HT-29 (cell line): Measurements from ENCODE around the gene ODAD4. TPM values are rescaled to one million over a fixed set of nuclear protein-coding genes. Genes with fewer than 3 reads are reported as not detected.

Experiments used
- DNase-seq: peaks from one replicate; pipeline ENCODE4 v3.0.0-alpha.2; 2015; ENCODE audit warnings: low spot score
- total RNA-seq: library from RNA; depleted of rRNA; stranded (reverse); fragments of >200 nt; shearing (Covaris generic); gene quantifications from 2 replicates; pipeline ENCODE4 v1.2.3, GENCODE V29; 2014

ODAD4 gene
- total RNA-seq, 1 experiment from 2014 or later: 0.64 TPM

- no peak for DNase-seq
Observed at GRCh38 chr17:41939693-41940090, 9.3 kb downstream of the ODAD4 start.

DNA sequence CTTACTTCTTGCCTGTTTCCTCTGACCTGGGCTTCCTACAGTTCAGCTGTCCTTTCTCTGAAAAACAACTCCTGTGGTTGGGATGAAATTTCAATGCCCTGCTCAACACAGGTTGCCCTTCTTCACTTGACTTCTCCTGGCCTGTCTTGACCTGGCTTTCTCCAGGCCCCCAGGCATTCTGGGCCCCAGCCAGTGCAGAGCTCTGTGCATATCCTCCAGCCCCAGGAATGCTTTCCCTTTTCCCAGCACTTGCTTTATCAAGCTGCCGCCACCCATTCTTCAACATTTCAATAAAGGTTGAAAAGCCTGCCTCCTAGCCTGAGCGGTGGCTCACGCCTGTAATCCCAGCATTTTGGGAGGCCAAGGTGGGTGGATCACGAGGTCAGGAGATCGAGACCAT is 10.8 kb downstream of the ODAD4 start:
- DNase-seq: no peak

DNA sequence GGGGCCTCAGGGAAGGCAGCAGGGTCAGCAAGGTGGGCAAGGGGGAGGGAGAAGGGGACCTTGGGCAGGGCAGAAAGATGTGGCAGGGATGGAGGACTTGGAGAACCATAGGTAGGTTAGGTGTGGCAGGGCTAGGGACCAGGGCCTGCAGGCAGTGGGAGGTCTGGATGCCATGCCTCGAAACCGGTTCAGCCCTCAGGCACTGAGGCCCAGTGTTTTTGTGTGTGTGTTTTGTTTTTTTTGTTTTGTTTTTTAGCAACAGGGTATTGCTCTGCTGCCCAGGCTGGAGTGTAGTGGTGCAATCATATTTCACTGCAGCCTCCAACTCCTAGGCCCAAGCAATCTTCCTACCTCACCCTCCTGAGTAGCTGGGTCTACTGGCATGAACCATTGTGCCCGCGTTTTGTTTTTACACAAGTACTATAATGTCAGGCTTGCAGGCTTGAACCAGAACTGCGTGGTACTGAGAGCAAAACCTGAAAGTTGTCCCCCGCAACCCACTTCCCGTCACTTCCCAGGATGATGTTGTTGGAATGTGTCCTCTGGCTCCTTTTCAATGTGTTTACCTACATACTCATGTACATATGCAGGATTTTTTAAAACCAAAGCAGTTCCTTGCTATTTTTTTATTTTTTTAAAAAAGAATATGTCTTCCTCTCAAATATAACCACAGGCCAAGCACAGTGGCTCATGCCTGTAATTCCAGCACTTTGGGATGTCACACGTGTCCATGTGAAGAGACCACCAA is 12.4 kb downstream of the ODAD4 start:
- no peak for DNase-seq

DNA sequence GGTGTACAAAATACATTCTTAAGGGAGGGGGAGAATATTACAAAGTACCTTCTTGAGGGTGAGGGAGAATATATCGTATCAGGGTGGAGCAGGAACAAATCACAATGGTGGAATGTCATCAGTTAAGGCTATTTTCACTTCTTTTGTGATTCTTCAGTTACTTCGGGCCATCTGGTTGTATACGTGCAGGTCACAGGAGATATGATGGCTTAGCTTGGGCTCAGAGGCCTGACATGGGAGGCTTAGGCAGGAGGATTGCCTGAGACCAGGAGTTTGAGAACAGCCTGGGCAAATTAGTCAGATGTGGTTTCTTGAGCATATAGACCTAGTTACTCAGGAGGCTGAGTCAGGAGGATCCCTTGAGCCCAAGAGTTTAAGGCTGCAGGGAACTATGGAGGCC is 13.1 kb downstream of the ODAD4 start:
- no peak for DNase-seq

DNA sequence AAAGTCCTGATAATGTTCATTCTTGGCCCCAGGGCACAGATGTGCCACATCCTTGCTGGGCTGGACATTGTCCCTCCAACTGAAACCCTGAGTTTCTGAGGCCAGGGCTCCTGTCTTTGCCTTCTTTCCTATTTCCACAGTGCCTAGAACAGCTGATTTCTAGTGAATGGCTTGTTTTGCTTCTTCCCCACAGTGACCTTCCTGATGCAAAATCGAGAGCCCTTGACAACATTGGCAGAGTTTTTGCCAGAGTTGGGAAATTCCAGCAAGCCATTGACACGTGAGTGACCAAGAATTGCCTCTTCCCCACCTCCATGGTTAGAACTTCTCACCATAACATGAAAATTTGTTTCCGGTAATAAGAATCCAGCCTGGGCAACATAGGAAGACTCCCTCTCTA is 14.5 kb downstream of the ODAD4 start:
- no peak for DNase-seq

GRCh38 chr17:41948762-41949460 is 18.5 kb downstream of the ODAD4 start:
- no peak for DNase-seq

GRCh38 chr17:41956522-41956921 is 26.1 kb downstream of the ODAD4 start:
- DNase-seq: no peak

DNA sequence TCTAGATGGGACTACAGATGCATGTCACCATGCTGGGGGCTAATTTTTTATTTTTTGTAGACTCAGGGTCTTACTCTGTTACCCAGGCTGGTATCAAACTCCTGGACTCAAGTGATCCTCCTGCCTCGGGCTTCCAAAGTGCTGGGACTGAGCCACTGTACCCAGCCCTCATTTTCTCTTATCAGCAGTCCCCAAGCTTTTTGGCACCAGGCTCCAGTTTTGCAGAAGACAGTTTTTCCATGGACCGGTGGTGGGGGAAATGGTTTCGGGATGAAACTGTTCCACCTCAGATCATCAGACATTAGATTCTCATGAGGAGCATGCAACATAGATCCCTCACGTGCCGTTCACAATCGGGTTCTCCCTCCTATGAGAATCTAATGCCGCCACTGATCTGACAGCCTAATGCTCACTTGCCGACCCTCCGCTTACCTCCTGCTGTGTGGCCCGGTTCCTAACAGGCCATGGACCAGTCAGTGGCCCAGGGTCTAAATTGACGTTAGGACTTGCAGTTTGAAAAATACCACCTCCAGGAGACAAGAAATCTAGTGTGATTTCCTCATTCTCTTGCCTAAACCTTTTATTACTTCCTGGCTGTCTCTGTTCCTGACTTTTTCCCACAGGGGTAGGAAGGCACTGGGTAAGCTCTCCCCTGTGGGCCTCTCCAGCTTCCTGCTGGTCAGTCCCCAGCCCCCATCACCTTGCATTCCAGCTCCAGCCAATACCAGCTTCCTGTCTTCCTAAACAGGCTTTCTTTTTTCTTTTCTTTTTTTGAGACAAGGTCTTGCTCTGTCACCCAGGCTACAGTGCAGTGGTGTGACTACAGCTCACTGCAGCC is 26.8 kb downstream of the ODAD4 start:
- DNase-seq: no peak

- DNase-seq: no peak
Observed at GRCh38 chr17:41957869-41958439, 27.5 kb downstream of the ODAD4 start.

DNA sequence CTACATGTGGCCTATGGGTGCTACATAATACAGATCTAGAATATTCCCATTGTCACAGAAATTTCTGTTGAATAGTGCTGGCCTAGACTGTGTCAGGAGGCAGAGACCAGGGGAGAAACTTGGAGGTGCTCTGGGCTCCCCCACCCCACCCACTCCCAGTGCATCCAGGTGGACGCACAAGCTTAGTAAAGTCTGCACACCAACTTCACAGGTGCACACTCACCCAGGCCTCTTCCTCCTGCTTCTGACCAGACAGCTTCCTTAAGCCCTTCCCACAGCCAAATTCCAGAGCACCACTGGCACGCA is 28.6 kb downstream of the ODAD4 start:
- DNase-seq: no peak

DNA sequence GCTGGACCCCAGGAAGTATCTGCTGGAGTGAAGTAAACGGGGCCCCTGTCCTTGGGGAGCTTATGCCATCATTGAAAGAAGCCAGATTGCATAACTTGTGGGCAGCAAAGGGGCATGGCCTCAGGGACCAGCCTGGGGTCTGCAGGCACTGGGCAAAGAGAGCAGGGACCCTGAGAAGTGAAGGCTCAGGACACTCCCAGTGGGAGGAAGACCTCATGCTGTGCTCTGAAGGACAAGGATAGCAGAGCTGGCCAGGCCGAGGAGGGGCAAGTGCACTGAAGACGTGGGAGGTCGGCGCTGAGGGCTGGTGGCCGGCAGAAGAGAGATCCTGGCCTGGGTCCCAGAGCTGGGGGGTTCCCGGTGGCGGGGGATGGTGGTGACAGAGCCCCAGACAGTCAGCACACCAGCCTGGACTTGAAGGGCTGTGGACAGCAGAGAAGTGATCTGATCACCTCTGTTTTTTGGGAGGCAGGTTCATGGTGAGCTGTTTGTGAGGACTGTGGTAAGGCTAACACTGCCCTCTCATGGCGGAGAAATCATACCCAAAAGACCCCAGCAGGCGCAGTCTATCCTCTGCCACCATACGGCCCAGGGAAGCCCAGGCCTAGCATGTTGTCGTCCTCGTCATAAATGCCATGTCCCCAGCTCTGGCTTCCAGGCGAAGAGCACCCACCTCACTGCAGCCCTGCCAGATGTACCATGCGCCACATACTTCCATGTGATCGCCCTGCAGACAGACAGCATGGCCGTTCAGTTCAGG is 29.1 kb downstream of the ODAD4 start:
- DNase-seq: peak; percentile 65

DNA sequence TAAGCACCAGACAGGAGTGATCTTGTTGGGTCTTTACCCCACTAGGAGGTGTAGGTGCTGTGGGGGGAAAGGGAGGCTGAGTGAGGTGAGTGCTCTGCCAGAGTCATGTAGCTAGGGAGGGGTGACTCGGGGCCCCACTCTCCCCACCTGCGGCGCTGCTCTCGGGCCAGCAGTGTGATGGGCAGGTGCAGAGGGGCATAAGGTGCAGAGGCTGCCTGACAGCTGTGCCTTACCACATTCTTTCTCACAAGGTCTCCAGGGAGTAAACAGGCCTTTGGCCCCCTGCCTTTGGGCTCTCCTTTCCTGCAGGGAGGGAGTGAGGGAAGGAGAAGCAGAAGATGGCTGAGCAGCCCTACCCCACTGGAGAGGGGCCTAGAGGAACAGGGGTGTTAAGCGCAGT is 31.7 kb downstream of the ODAD4 start:
- no peak for DNase-seq

DNA sequence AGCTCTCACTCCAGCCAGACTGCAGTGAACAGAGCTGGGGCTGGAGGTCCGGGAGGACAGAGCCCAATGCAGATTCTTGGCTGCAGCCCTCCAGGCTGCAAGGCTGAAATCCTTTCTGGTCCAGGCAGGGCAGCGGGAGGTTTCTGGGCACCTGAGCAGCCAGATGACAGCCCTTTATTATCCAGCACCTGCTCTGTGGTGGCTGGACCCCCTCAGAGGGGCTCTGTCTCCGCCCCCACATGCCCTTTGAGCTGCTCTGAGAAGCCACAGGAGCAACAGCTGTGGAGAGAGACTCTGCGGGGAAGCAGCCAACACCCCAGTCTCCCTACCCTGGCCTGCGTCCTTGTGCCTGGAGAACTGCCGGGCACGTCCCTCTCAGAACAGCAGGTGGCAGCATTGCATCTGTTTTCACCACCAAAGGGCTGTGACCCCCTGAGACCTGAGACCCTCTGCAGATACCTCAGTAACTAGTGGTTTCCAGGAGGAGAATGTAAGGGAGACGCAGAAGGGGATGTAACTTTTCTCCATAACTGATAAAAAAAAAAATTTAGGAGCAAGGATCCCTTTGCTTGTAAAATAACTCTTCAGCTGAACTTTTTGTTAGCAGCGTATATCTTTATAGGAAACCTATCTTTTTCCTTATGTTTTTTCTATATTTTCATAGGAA is 32.5 kb downstream of the ODAD4 start:
- DNase-seq: peak; percentile 64

DNA sequence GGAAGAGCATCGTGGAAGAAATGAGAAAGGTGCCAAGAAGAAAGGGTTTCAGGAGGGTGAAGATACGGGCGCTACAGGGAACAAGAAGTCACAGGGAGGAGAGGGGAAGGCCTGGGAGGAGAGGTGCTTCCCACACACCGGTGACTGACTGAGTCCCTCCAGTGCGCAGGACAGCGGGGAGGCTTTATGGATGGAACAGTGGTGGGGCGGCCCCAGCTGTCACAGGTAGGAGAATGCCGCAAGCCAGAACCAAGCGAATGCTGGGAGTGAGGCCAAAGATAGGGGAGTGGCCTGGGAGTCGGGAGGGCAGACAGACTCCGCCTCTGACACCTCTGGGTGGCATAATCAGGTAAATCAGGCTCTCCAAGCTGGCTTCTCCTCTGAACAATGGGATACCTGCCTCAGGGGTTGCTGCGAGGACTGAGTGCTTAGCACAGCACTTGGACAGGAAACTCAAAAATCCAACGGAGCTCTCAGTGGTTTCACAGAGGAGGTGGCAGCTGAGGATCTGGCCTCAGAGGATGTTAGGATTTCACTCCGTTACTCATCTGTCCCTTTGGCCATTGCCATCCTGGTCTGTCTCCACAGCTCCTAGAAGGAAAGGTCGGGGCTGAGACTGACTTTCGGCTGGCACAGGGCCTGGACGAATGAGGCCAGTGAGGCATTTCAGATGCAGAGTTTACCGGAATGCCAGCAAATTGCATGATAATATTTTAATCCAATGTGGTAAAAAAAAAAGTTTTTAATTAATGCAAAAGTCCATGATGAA is 35.5 kb downstream of the ODAD4 start:
- peak; percentile 94 for DNase-seq

DNA sequence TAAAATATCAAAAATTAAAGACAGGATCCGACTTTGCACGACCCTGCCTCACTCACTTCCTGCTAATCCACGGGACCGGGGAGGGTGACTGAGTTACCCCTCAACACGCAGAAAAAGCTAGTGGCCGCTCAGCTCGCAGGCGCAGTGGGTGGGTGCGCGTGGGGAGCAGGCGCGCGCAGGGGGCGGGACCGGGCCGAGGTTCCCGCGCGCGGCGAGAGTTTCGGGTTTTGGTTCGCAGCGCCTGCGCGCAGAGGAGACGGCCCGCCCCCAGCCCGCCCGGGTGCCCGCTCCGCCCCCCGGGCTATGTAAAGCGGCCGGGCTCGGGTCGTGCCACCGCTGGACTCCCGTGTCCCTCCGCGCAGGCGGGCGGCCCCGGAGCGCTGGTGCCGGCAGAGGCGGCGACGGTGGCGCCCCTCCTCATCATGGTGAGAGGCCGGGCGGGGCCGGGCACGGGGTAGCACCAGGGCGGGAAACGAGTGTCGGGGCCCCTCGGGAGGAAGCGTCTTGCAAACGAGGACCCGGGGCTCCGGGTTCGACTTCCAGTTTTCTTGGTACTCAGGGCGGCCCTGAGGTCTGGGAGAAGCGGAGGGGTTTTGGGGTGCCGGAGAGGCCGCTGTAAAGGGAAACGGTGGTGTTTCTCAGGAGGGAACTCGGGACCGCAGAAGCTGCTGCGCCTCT is 36.2 kb downstream of the ODAD4 start, which contains the start of gene CNP:
CNP (plus strand) TSS at position 333 of the 678 bp plus-strand sequence; CDS start at position 423, 90 bp downstream.
- DNase-seq: peak; percentile 88

- peak; percentile 25 for DNase-seq
Observed at GRCh38 chr17:41967141-41967920, 36.9 kb downstream of the ODAD4 start.

DNA sequence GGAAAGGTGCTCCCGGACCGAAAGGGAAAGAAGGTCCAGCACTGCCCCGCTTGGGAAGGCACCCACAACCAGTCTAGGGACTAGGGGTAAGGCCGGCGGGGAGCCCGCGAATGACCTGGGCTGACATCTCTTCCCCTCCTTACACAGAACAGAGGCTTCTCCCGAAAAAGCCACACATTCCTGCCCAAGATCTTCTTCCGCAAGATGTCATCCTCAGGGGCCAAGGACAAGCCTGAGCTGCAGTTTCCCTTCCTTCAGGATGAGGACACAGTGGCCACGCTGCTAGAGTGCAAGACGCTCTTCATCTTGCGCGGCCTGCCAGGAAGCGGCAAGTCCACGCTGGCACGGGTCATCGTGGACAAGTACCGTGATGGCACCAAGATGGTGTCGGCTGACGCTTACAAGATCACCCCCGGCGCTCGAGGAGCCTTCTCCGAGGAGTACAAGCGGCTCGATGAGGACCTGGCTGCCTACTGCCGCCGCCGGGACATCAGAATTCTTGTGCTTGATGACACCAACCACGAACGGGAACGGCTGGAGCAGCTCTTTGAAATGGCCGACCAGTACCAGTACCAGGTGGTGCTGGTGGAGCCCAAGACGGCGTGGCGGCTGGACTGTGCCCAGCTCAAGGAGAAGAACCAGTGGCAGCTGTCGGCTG is 37.6 kb downstream of the ODAD4 start:
- no peak for DNase-seq

GRCh38 chr17:41968676-41969075 is 38.3 kb downstream of the ODAD4 start:
- DNase-seq: no peak
